ENCODE results near the gene PRDM16.

GRCh38 chr1:3172431-3173380 lies 103.7 kb downstream of the PRDM16 start:
- TF ChIP-seq CTCF (IDR thresholded peaks at IDR 0.05) (no peak), POLR2A (IDR thresholded peaks at IDR 0.05) (no peak)
